ENCODE measurements around the gene SRCIN1. TPM values are rescaled to one million over a fixed set of nuclear protein-coding genes. Genes with fewer than 3 reads are reported as not detected.

Gene SRCIN1
- total RNA-seq, 1 experiment from 2014 or later, result not detected

- H3K36me3 ChIP-seq, result no peaks in the 10 kb centered on the region
- H3K27me3 ChIP-seq (replicated peaks), result peaks cover 92% of the 10 kb centered on the region
- no peak for DNase-seq (ENCODE audit: low read depth in 1 of 2, low spot score in 2 of 2)
- peaks cover 2% of the 10 kb centered on the region; the same call in 1 of the 2 replicates for H3K9me3 ChIP-seq (replicated peaks)
- H3K27ac ChIP-seq, result no peak overlapping the region
- H3K4me3 ChIP-seq, result no peak overlapping the region
- H3K4me1 ChIP-seq (replicated peaks), result peaks cover 11% of the 10 kb centered on the region
These were observed 42.1 kb downstream of the SRCIN1 start for GRCh38 chr17:38563362-38564253.

- no peak for DNase-seq (ENCODE audit: low read depth in 1 of 2, low spot score in 2 of 2)
- peaks cover 89% of the 10 kb centered on the region for H3K27me3 ChIP-seq (replicated peaks)
- no peaks in the 10 kb centered on the region for H3K36me3 ChIP-seq
- peaks cover 2% of the 10 kb centered on the region; the same call in 1 of the 2 replicates for H3K9me3 ChIP-seq (replicated peaks)
- H3K4me1 ChIP-seq (replicated peaks), result peaks cover 18% of the 10 kb centered on the region
- no peak overlapping the region for H3K27ac ChIP-seq
- no peak overlapping the region for H3K4me3 ChIP-seq
These were observed 42.8 kb downstream of the SRCIN1 start for GRCh38 chr17:38562903-38563302.

GRCh38 chr17:38562215-38562569 is 43.6 kb downstream of the SRCIN1 start:
- no peak for DNase-seq (ENCODE audit: low read depth in 1 of 2, low spot score in 2 of 2)
- no peaks in the 10 kb centered on the region for H3K36me3 ChIP-seq
- peaks cover 84% of the 10 kb centered on the region for H3K27me3 ChIP-seq (replicated peaks)
- H3K4me3 ChIP-seq, result no peak overlapping the region
- H3K9me3 ChIP-seq (replicated peaks), result peaks cover 2% of the 10 kb centered on the region; the same call in 1 of the 2 replicates
- peaks cover 21% of the 10 kb centered on the region for H3K4me1 ChIP-seq (replicated peaks)
- no peak overlapping the region for H3K27ac ChIP-seq

GRCh38 chr17:38561416-38562214 is 44.1 kb downstream of the SRCIN1 start:
- H3K9me3 ChIP-seq (replicated peaks), result peaks cover 2% of the 10 kb centered on the region; the same call in 1 of the 2 replicates
- H3K36me3 ChIP-seq, result no peaks in the 10 kb centered on the region
- no peak overlapping the region for H3K4me3 ChIP-seq
- H3K4me1 ChIP-seq (replicated peaks), result peaks cover 21% of the 10 kb centered on the region
- no peak for DNase-seq (ENCODE audit: low read depth in 1 of 2, low spot score in 2 of 2)
- peaks cover 79% of the 10 kb centered on the region for H3K27me3 ChIP-seq (replicated peaks)
- no peak overlapping the region for H3K27ac ChIP-seq

GRCh38 chr17:38560503-38561318 is 45.0 kb downstream of the SRCIN1 start:
- H3K27ac ChIP-seq, result no peak overlapping the region
- peaks cover 70% of the 10 kb centered on the region for H3K27me3 ChIP-seq (replicated peaks)
- H3K36me3 ChIP-seq, result no peaks in the 10 kb centered on the region
- peaks cover 2% of the 10 kb centered on the region; the same call in 1 of the 2 replicates for H3K9me3 ChIP-seq (replicated peaks)
- H3K4me3 ChIP-seq, result no peak overlapping the region
- peaks cover 21% of the 10 kb centered on the region for H3K4me1 ChIP-seq (replicated peaks)
- no peak for DNase-seq (ENCODE audit: low read depth in 1 of 2, low spot score in 2 of 2)

GRCh38 chr17:38559880-38560230 is 45.9 kb downstream of the SRCIN1 start:
- Histone ChIP-seq H3K9me3 (replicated peaks) (peaks cover 2% of the 10 kb centered on the region; the same call in 1 of the 2 replicates), H3K27ac (no peak overlapping the region), H3K4me3 (no peak overlapping the region), H3K4me1 (replicated peaks) (peaks cover 21% of the 10 kb centered on the region), H3K27me3 (replicated peaks) (peaks cover 62% of the 10 kb centered on the region), H3K36me3 (no peaks in the 10 kb centered on the region)
- no peak for DNase-seq (ENCODE audit: low read depth in 1 of 2, low spot score in 2 of 2)

DNA sequence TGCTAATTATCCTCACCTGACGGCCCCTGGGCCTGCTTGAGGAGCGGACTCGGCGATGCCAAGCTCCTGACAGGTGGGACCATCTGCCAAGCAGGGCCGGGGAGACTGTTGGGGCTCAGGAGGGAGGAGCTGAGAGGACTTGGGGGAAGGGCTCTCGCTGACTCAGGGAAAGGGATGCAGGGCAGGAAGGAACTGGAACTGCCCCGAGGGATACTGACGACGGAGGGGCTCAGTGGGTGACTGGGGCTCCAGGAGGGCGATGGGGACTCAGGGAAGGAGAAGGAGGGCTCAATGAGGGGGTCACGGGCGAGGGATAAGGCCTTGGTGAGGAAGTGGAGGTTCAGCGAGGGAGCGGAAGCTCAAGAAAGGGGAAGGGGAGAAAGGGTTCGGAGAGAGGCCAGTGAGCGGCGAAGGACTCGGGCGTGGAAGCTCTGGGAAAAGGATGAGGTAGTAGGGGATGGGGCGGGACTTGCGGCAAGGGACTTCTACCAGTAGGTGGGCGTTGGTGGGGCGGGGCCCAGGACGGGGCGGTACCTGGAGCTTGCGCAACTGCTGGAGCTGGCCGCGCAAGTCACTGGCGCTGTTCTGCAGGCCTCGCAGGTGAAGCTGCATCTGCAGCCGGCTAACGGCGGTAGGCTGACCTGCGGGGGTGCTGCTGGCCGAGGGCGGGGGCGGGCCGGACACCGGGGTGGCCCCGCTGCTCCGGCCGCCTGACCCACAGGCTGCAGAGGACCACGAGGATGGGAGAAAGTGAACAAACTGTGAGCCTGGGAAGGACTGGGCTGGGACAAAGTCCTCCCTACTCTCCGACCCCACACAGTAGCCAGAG is 46.5 kb downstream of the SRCIN1 start:
- Histone ChIP-seq H3K27ac (no peak overlapping the region), H3K4me1 (replicated peaks) (peaks cover 21% of the 10 kb centered on the region), H3K27me3 (replicated peaks) (peaks cover 59% of the 10 kb centered on the region), H3K36me3 (no peaks in the 10 kb centered on the region), H3K9me3 (replicated peaks) (peaks cover 2% of the 10 kb centered on the region; the same call in 1 of the 2 replicates), H3K4me3 (no peak overlapping the region)
- peak in 1 of 2 experiments; percentile 75 for DNase-seq (ENCODE audit: low read depth in 1 of 2, low spot score in 2 of 2)

DNA sequence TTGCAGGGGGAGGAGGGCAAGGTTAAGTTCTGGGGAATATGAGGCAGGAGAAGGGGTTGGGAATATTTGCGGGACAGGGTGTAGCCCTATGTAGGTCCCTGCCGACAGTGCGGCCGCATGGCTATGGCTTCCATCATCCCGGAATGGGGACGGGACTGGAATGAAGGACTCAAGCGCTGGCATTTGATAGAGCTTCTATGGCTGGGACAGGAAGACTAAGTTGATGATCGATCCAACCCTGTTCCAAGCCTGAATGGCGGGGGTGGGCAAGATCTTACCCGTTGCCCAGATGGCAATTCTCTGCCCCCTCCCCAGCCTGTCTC is 47.1 kb downstream of the SRCIN1 start:
- Histone ChIP-seq H3K27ac (no peak overlapping the region), H3K9me3 (replicated peaks) (peaks cover 2% of the 10 kb centered on the region; the same call in 1 of the 2 replicates), H3K4me3 (no peak overlapping the region), H3K36me3 (no peaks in the 10 kb centered on the region), H3K4me1 (replicated peaks) (peaks cover 21% of the 10 kb centered on the region), H3K27me3 (replicated peaks) (peaks cover 53% of the 10 kb centered on the region)
- no peak for DNase-seq (ENCODE audit: low read depth in 1 of 2, low spot score in 2 of 2)

DNA sequence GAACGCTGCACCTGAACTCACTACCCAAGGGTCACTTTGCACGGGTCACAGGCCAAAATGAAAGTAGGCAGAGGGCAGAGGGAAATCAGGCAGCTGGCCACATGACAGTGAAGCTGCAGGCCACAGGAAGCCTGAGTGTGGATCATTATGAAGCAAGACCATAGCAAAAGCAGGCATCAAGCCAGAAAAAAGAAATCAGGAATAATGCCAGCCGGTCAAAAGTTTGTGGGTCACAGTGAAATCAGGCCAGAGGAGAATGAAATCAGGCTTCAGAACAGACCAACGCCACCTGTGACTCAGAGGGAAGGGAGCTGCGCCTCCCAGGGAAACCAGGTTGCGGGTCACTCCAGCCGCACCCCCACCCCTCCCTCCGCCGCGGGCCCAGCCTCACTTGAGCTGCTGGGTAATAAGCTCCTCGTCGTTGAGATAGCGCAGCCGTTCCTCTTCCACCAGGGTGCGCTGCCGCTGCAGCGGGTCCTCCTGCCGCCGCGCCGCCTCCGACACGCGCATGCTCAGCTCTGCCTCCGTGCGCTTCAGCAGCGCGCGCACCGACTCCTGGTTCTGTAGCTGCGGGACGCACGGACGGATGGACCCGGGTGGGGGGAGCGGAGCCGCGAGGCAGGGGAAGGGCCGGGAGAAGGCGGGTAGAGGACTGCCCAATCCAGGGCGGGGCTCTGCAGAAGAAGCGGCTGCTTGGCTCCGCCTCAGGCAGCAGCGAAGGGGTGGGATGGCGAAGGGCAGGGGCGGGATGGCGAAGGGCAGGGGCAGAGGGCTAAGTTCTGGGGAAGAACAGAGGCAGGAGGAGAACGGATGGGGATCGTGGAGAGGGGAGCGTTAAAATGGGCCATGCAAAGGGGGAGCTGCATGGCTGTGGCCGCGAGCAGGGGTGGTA is 47.7 kb downstream of the SRCIN1 start:
- Histone ChIP-seq H3K36me3 (no peaks in the 10 kb centered on the region), H3K4me3 (peak overlapping the region; percentile 22), H3K9me3 (replicated peaks) (peaks cover 2% of the 10 kb centered on the region; the same call in 1 of the 2 replicates), H3K27ac (no peak overlapping the region), H3K27me3 (replicated peaks) (peaks cover 47% of the 10 kb centered on the region), H3K4me1 (replicated peaks) (peaks cover 21% of the 10 kb centered on the region)
- peak; percentile 74 to 89 for DNase-seq (ENCODE audit: low read depth in 1 of 2, low spot score in 2 of 2)

DNA sequence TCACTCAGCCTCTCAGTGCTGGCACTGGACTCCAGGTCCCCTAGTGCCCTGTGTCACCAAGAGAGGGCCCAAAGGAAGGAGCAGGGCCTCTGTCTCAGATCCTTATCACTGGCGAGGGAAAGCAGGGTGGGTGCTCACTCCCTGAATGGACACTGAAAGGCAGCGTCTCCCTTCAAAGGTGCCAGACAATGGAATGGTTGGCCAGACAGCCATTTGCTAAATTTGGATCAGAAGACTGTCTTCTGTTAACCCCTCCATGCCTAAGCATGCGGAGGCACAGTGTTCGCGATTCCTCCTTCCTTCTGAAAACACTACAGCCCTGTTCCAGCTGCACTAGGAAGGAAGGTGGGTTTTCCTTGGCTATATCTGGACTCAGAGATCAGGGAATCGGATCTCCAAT is 48.4 kb downstream of the SRCIN1 start:
- Histone ChIP-seq H3K36me3 (no peaks in the 10 kb centered on the region), H3K9me3 (replicated peaks) (peaks cover 2% of the 10 kb centered on the region; the same call in 1 of the 2 replicates), H3K27ac (no peak overlapping the region), H3K4me1 (replicated peaks) (peaks cover 21% of the 10 kb centered on the region), H3K27me3 (replicated peaks) (peaks cover 42% of the 10 kb centered on the region), H3K4me3 (no peak overlapping the region)
- no peak for DNase-seq (ENCODE audit: low read depth in 1 of 2, low spot score in 2 of 2)

- peaks cover 31% of the 10 kb centered on the region for H3K27me3 ChIP-seq (replicated peaks)
- peaks cover 21% of the 10 kb centered on the region for H3K4me1 ChIP-seq (replicated peaks)
- DNase-seq (ENCODE audit: low read depth in 1 of 2, low spot score in 2 of 2), result no peak
- no peaks in the 10 kb centered on the region; the same call in 1 of the 2 replicates for H3K9me3 ChIP-seq (replicated peaks)
- H3K36me3 ChIP-seq, result no peaks in the 10 kb centered on the region
- no peak overlapping the region for H3K27ac ChIP-seq
- no peak overlapping the region for H3K4me3 ChIP-seq
These were observed 49.5 kb downstream of the SRCIN1 start for GRCh38 chr17:38556239-38556638.
